ENCODE results near the gene IQSEC1. TPM values are rescaled to one million over a fixed set of nuclear protein-coding genes. Genes with fewer than 3 reads are reported as not detected.
A peak's percentile ranks its signal among the peaks of the same experiment; 100 is the strongest.

The IQSEC1 gene
- total and polyA plus RNA-seq, 2 of the 8 experiments (the other 6 are each of a cell fraction or from before 2014, with no cell fraction given): 6.8 to 28.8 TPM

- no peak for FAIRE-seq
- Histone ChIP-seq H3K27ac (ENCODE audit: low read depth, low read length) (no peak overlapping the region), H3K4me3 (ENCODE audit: extremely low read depth in 1 of 4, insufficient read depth in 2 of 4, low read depth in 3 of 4, low read length in 4 of 4) (no peak overlapping the region), H2BK120ac (replicated peaks; ENCODE audit: low read depth, low read length) (no peak overlapping the region), H3K56ac (replicated peaks; ENCODE audit: insufficient read length, low read depth, low read length) (no peak overlapping the region), H3K79me2 (ENCODE audit: control insufficient read depth in 1 of 2, insufficient read depth in 2 of 2, low read length in 2 of 2) (no peaks in the 10 kb centered on the region), H3K14ac (ENCODE audit: insufficient read length) (no peak overlapping the region), H4K8ac (ENCODE audit: extremely low read depth, insufficient read depth, low read length) (no peak overlapping the region), H3K23me2 (ENCODE audit: low read depth, low read length) (no peaks in the 10 kb centered on the region), H2BK12ac (ENCODE audit: low read depth, low read length) (no peak overlapping the region), H3K9me3 (ENCODE audit: insufficient read depth in 2 of 2, low read depth in 1 of 2, low read length in 1 of 2) (no peaks in the 10 kb centered on the region), H2AFZ (ENCODE audit: low read length) (no peak overlapping the region), H3K4ac (replicated peaks; ENCODE audit: insufficient read length, low read depth, low read length) (no peak overlapping the region), H4K5ac (ENCODE audit: insufficient read length, low read depth, low read length) (no peak overlapping the region), H3K9ac (replicated peaks in 1 of 4; ENCODE audit: extremely low read depth in 1 of 4, low read depth in 3 of 4, low read length in 3 of 4) (no peak overlapping the region), H3K4me1 (replicated peaks in 1 of 4; ENCODE audit: control insufficient read depth in 3 of 4, insufficient read depth in 4 of 4, low read length in 3 of 4) (peaks cover 0 to 2% (median 0%) of the 10 kb centered on the region in 4 experiments; a peak in 2 of 7 replicates), H3K27me3 (replicated peaks in 1 of 4; ENCODE audit: control insufficient read depth in 3 of 4, extremely low read depth in 1 of 4, insufficient read depth in 3 of 4, low read length in 3 of 4) (peaks cover 0 to 9% (median 1%) of the 10 kb centered on the region in 4 experiments; a peak in 4 of 7 replicates), H2BK15ac (ENCODE audit: low read length) (no peak overlapping the region), H3K23ac (ENCODE audit: insufficient read length) (no peak overlapping the region), H2BK20ac (ENCODE audit: low read length) (no peak overlapping the region), H4K20me1 (replicated peaks in 1 of 2; ENCODE audit: control insufficient read depth in 1 of 2, insufficient read depth in 2 of 2, low read length in 2 of 2) (peaks cover 0 to 3% of the 10 kb centered on the region in 2 experiments), H3K36me3 (ENCODE audit: control insufficient read depth in 2 of 4, insufficient read depth in 4 of 4, low read length in 3 of 4) (no peaks in the 10 kb centered on the region), H3K79me1 (ENCODE audit: low read depth, low read length) (no peaks in the 10 kb centered on the region), H4K91ac (replicated peaks; ENCODE audit: insufficient read length, low read length) (no peak overlapping the region), H3K18ac (ENCODE audit: extremely low read depth, low read length) (no peak overlapping the region), H3K4me2 (ENCODE audit: insufficient read depth in 1 of 2, low read depth in 2 of 2, low read length in 2 of 2) (no peak overlapping the region), H2AK5ac (ENCODE audit: low read depth, low read length) (no peak overlapping the region), H2BK5ac (ENCODE audit: low read depth, low read length) (no peak overlapping the region)
- DNase-seq (ENCODE audit: low read depth in 1 of 2, low spot score in 2 of 2): no peak
- CTCF ChIA-PET (ENCODE audit: partially characterized antibody): interaction anchor here (0.7 to 14.8 kb wide), 5 partner anchors 20 to 95 kb away, joined by 3 to 353 read pairs (median 3); partner anchors contain the start of gene RPL32
- WGBS, 2 experiments (ENCODE audit: extremely low coverage in 1 of 2, insufficient coverage in 1 of 2, insufficient read length in 1 of 2, insufficient replicate concordance in 2 of 2, low coverage in 1 of 2, low lambda C conversion rate in 2 of 2, missing lambda C conversion rate in 1 of 2): 78% methylated on average over 6 of the region's 6 CpGs; no CpG with 5 or more reads in 1 of the 2 experiments
- no peak for TF ChIP-seq SP4 (IDR thresholded peaks at IDR 0.05; ENCODE audit: low read length)
- 0 out of 2 replicates have a peak, but pooled peaks have one; percentile 9 for TF ChIP-seq MAX (IDR thresholded peaks at IDR 0.05)
- peak; percentile 79 for TF ChIP-seq TEAD4 (IDR thresholded peaks at IDR 0.05; ENCODE audit: low read depth, low read length)
- POLR2A ChIA-PET (ENCODE audit: partially characterized antibody): interaction anchor here (1.3 to 2.0 kb wide), 5 partner anchors 8 to 62 kb away, joined by 3 to 7 read pairs (median 5); no protein-coding TSS in a partner anchor
Observed at GRCh38 chr3:12894629-12895028, 178.6 kb downstream of the IQSEC1 start.
